Osteocyte (in vitro differentiated cells): ENCODE results near the gene CYP2R1. TPM values are rescaled to one million over a fixed set of nuclear protein-coding genes. Genes with fewer than 3 reads are reported as not detected.

ENCODE experiments used
- DNase-seq: peaks from one replicate; pipeline ENCODE4 v3.0.0; 2021; ENCODE audit warnings: mixed read lengths; ENCODE audit not compliant: unreplicated experiment; ENCODE audit errors: extremely low spot score
- H3K27ac Mint-ChIP-seq: one replicate; pipeline ENCODE4 v1.8.0; 2021; ENCODE audit warnings: mild to moderate bottlenecking, mixed read lengths; ENCODE audit not compliant: unreplicated experiment
- H3K27me3 Mint-ChIP-seq: one replicate; pipeline ENCODE4 v1.8.0; 2021; ENCODE audit warnings: mixed read lengths; ENCODE audit not compliant: unreplicated experiment
- H3K36me3 Mint-ChIP-seq: one replicate; pipeline ENCODE4 v1.8.0; 2021; ENCODE audit warnings: mixed read lengths; ENCODE audit not compliant: unreplicated experiment
- H3K4me1 Mint-ChIP-seq: one replicate; pipeline ENCODE4 v1.8.0; 2021; ENCODE audit warnings: mixed read lengths; ENCODE audit not compliant: unreplicated experiment
- H3K4me3 Mint-ChIP-seq: one replicate; pipeline ENCODE4 v1.8.0; 2021; ENCODE audit warnings: mild to moderate bottlenecking, moderate library complexity, mixed read lengths; ENCODE audit not compliant: unreplicated experiment
- H3K9me3 Mint-ChIP-seq: one replicate; pipeline ENCODE4 v1.8.0; 2021; ENCODE audit warnings: mixed read lengths; ENCODE audit not compliant: unreplicated experiment
- long read RNA-seq: library from polyadenylated mRNA; unstranded; transcript quantifications from one replicate; pipeline ENCODE4 v2.0.0, GENCODE V29; 2021
- total RNA-seq: library from RNA; stranded (reverse); gene quantifications from 2 replicates; pipeline ENCODE4 v1.2.1, GENCODE V29; 2021
- TF ChIP-seq, protein P1 (sequence below): fragments of 200-600 bp; sonication (generic); IDR thresholded peaks from 2 replicates; pipeline ENCODE4 v1.5.0; 2021; ENCODE audit warnings: antibody characterized with exemption, mild to moderate bottlenecking, moderate library complexity

CYP2R1 gene, protein sequence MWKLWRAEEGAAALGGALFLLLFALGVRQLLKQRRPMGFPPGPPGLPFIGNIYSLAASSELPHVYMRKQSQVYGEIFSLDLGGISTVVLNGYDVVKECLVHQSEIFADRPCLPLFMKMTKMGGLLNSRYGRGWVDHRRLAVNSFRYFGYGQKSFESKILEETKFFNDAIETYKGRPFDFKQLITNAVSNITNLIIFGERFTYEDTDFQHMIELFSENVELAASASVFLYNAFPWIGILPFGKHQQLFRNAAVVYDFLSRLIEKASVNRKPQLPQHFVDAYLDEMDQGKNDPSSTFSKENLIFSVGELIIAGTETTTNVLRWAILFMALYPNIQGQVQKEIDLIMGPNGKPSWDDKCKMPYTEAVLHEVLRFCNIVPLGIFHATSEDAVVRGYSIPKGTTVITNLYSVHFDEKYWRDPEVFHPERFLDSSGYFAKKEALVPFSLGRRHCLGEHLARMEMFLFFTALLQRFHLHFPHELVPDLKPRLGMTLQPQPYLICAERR
- 6.4 and 7.0 TPM in 2 replicates for total RNA-seq
- long read RNA-seq, transcript CYP2R1-201 (5 exons, 2,235 nt), result minor isoform, 6 of 33 reads
- long read RNA-seq, transcript CYP2R1-206 (5 exons, 1,882 nt), result major isoform, 7 of 33 reads
- long read RNA-seq, partial matches to known transcripts, result 2 of 33 reads
- long read RNA-seq, other reads (novel, unspliced or antisense), result 15 of 33 reads

DNA sequence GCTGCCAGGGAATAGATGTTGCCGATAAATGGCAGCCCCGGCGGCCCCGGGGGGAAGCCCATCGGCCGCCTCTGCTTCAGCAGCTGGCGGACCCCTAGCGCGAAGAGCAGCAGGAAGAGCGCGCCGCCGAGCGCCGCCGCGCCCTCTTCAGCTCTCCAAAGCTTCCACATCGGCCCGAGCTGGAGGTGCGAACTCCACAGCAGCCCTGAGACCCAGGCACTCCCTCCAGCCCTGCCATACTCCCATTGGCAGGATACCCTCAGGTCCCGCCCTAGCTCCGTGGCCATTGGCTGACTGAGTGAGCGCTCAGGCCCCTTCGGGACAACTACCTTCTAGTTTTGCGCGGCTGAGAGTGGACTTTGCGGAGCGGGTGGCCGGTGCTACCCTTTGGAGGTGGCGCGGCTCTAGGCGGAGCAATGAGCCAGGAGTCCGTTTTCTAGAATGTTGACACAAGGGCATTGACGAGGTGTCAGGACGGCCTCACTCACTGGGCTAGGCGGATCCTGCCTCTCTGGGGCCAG lies at the start of gene CYP2R1:
TSS of gene CYP2R1 (minus strand) at position 196 of the 521 bp plus-strand sequence. CDS start at position 170, 26 bp downstream.
- TF ChIP-seq, protein P1, sequence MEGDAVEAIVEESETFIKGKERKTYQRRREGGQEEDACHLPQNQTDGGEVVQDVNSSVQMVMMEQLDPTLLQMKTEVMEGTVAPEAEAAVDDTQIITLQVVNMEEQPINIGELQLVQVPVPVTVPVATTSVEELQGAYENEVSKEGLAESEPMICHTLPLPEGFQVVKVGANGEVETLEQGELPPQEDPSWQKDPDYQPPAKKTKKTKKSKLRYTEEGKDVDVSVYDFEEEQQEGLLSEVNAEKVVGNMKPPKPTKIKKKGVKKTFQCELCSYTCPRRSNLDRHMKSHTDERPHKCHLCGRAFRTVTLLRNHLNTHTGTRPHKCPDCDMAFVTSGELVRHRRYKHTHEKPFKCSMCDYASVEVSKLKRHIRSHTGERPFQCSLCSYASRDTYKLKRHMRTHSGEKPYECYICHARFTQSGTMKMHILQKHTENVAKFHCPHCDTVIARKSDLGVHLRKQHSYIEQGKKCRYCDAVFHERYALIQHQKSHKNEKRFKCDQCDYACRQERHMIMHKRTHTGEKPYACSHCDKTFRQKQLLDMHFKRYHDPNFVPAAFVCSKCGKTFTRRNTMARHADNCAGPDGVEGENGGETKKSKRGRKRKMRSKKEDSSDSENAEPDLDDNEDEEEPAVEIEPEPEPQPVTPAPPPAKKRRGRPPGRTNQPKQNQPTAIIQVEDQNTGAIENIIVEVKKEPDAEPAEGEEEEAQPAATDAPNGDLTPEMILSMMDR, result no peak
- peak within 1 kb of the TSS; percentile 88 for H3K27ac Mint-ChIP-seq
- H3K36me3 Mint-ChIP-seq, result no peaks in the 10 kb centered on the region
- H3K4me3 Mint-ChIP-seq, result peak within 1 kb of the TSS; percentile 85
- peak; percentile 96 for DNase-seq
- H3K9me3 Mint-ChIP-seq, result no peaks in the 10 kb centered on the region
- peaks cover 18% of the 10 kb centered on the region for H3K4me1 Mint-ChIP-seq
- peaks cover 6% of the 10 kb centered on the region for H3K27me3 Mint-ChIP-seq

DNA sequence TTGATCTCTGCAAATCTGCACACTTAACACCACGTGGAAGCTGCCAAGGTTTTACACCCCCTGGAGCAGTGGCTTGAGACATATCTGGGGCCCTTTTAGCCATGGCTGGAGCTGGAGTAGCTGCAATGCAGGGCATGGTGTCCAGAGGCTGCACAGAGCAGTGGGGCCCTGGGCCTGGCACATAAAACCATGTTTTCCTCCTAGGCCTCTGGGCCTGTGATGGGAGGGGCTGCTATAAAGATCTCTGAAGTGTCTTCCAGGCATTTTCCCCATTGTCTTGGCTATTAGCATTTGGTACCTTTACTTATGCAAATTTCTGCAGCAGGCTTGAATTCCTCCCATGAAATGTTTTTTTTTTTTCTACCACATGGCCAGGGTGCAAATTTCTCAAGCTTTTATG lies 46.9 kb upstream of the CYP2R1 start:
- Mint-ChIP-seq H3K4me3 (no peak overlapping the region), H3K36me3 (no peaks in the 10 kb centered on the region), H3K27me3 (peaks cover 3% of the 10 kb centered on the region), H3K9me3 (no peaks in the 10 kb centered on the region), H3K27ac (no peak overlapping the region), H3K4me1 (no peaks in the 10 kb centered on the region)
- TF ChIP-seq, protein P1, result no peak
- no peak for DNase-seq

DNA sequence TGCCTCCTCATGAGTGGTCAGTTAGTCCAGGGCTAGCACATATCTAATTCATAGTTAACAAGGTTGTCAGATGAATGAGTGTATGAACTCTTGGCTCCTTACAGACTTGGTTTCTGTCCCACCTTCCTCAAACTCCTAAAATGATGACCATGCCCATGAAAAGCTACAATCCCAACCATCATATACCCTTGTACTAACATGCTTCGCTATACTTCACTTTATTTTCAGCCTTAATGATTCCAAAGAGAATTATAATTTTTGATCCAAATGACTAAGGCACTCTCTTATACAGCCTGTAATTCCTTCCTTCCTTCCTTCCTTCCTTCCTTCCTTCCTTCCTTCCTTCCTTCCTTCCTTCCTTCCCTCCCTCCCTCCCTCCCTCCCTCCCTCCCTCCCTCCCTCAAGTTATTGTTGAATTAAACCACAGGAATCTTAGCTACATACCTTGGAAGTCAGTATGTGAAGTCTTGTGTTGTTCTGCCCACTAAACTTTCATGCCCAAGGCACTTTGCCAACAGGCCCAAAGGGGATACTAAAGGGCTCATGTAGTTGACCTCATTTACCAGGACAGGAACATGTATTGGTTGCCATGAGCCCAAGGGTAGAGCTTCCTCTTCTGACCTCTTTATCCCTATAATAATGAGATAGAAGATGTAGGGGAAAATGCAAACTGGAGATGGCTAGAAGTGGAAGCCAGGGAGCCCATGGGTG lies 42.8 kb upstream of the CYP2R1 start:
- no peaks in the 10 kb centered on the region for H3K36me3 Mint-ChIP-seq
- H3K27ac Mint-ChIP-seq, result no peak overlapping the region
- DNase-seq, result no peak
- no peaks in the 10 kb centered on the region for H3K27me3 Mint-ChIP-seq
- H3K9me3 Mint-ChIP-seq, result no peaks in the 10 kb centered on the region
- no peaks in the 10 kb centered on the region for H3K4me1 Mint-ChIP-seq
- no peak overlapping the region for H3K4me3 Mint-ChIP-seq
- TF ChIP-seq, protein P1, result no peak

DNA sequence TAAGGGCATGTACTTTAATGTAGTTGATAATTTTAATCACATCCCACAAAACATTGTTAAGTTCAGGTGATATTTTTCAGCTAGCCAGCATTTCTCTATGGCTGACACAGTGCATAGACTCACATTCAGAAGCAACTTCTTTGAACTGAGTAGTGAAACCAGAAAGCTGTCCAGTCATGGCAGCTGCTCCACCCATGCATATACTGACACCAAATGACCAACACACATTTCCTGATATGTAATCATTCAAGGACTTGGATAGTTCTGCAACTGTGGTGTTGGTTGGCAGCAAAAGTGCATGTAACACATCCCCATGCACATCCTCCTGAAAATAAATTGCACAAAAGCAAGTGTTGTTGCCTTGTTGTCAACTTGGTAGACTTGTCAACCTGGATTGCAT lies 40.4 kb upstream of the CYP2R1 start:
- DNase-seq, result no peak
- Mint-ChIP-seq H3K27me3 (no peaks in the 10 kb centered on the region), H3K4me1 (no peaks in the 10 kb centered on the region), H3K9me3 (no peaks in the 10 kb centered on the region), H3K27ac (no peak overlapping the region), H3K4me3 (no peak overlapping the region), H3K36me3 (no peaks in the 10 kb centered on the region)
- TF ChIP-seq, protein P1, result no peak
